DND-41 (cell line): ENCODE data around the gene NUFIP1.

Source experiments
- EZH2 ChIP-seq: IDR thresholded peaks from 3 replicates; pipeline ENCODE4 v1.6.1; 2012; ENCODE audit warnings: borderline replicate concordance, low read depth, mild to moderate bottlenecking, moderate library complexity, low read length, inconsistent platforms; ENCODE audit not compliant: severe bottlenecking
- TF ChIP-seq, protein P1 (sequence below): IDR thresholded peaks from 2 replicates; pipeline ENCODE4 v1.5.1; 2012; ENCODE audit warnings: borderline replicate concordance, low read length, moderate library complexity, mild to moderate bottlenecking; ENCODE audit not compliant: poor library complexity, severe bottlenecking; ENCODE audit errors: extremely low read depth

DNA sequence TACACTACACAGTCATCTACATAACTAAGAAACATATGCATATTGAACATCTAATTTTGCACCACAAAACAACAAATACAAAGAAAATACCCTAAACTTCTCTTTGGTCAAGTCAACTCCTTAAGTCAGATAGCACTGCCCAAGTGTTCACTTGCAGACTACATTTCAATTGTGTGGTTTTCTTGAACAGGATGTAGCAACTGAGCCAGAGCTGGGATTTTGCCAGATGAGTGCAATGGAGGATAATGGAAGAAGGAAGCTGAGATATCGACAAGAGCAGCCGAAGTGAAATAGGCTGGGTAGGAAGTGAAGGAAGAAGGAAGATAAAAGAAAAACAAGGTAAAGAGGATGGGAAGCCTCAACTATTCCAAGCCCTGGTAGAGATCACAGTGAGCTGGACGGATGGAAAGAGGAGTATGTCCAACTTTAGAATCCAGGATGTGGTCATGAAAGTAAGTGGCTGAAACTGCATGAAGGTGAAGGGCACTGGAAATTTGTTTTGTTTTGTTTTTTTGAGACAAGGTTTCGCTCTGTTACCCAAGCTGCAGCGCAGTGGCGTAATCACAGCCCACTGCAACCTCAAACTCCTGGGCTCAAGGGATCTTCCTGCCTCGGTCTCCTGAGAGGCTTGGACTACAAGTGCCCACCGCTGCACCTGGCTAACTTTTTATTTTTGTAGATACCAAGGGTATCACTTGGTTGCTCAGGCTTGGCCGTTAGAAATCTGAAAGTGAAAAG is 15.0 kb downstream of the NUFIP1 start:
- TF ChIP-seq, protein P1, sequence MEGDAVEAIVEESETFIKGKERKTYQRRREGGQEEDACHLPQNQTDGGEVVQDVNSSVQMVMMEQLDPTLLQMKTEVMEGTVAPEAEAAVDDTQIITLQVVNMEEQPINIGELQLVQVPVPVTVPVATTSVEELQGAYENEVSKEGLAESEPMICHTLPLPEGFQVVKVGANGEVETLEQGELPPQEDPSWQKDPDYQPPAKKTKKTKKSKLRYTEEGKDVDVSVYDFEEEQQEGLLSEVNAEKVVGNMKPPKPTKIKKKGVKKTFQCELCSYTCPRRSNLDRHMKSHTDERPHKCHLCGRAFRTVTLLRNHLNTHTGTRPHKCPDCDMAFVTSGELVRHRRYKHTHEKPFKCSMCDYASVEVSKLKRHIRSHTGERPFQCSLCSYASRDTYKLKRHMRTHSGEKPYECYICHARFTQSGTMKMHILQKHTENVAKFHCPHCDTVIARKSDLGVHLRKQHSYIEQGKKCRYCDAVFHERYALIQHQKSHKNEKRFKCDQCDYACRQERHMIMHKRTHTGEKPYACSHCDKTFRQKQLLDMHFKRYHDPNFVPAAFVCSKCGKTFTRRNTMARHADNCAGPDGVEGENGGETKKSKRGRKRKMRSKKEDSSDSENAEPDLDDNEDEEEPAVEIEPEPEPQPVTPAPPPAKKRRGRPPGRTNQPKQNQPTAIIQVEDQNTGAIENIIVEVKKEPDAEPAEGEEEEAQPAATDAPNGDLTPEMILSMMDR: no peak
- TF ChIP-seq EZH2: no peak
